ENCODE results near the gene GSG1L.

DNA sequence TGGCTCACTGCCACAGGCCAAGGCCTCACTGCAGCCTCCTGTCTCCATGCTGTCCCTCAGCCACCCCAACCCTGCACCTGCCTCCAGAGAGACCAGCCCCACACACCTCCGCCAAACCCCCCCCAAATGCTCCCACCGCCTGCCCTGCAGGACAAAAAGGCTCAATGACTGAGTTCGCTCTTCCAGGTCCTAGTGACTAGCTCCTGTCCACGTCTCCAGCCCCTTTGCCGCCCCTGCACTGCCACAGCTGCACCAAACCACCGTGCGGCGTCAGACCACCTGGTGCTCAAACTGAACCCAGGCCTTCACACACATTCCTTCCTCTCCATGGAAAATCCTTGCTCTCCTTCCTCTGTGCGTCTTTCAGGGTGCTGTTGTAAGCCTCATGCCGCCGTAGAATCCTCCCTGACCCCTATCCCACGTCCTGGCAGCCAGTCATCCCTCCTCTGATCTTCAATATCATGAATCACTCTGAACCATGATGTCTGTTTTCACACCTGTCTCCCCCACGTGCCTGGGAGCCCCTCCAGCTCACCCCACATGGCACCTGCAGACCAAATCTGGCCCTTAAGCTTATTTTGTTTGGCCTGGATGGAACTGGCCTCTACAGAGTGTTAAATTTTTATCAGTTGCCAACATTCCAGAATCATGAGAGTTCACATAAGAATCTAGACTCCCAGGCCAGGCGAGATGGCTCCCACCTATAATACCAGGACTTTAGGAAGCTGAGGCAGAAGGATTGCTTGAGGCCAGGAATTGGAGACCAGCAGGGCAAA lies 4.3 kb upstream of the GSG1L start:
- TF ChIP-seq, protein P1, sequence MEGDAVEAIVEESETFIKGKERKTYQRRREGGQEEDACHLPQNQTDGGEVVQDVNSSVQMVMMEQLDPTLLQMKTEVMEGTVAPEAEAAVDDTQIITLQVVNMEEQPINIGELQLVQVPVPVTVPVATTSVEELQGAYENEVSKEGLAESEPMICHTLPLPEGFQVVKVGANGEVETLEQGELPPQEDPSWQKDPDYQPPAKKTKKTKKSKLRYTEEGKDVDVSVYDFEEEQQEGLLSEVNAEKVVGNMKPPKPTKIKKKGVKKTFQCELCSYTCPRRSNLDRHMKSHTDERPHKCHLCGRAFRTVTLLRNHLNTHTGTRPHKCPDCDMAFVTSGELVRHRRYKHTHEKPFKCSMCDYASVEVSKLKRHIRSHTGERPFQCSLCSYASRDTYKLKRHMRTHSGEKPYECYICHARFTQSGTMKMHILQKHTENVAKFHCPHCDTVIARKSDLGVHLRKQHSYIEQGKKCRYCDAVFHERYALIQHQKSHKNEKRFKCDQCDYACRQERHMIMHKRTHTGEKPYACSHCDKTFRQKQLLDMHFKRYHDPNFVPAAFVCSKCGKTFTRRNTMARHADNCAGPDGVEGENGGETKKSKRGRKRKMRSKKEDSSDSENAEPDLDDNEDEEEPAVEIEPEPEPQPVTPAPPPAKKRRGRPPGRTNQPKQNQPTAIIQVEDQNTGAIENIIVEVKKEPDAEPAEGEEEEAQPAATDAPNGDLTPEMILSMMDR (IDR thresholded peaks at IDR 0.05; ENCODE audit: insufficient read depth, low read length, poor library complexity, severe bottlenecking), result no peak
- no peak for TF ChIP-seq EZH2phosphoT487 (conservative IDR thresholded peaks at IDR 0.05; ENCODE audit: low read length)
